GM18870 (cell line): ENCODE data around the gene CLNK.

Source experiments
- ATAC-seq: cut with Tn5 transposase; IDR thresholded peaks from one replicate; pipeline ENCODE4 v1.9.1; 2021; ENCODE audit warnings: moderate library complexity; ENCODE audit not compliant: unreplicated experiment

CLNK gene

GRCh38 chr4:10613926-10614478, 70.6 kb downstream of the CLNK start:
- ATAC-seq, result no peak

GRCh38 chr4:10612476-10612875, 72.1 kb downstream of the CLNK start:
- ATAC-seq, result no peak

DNA sequence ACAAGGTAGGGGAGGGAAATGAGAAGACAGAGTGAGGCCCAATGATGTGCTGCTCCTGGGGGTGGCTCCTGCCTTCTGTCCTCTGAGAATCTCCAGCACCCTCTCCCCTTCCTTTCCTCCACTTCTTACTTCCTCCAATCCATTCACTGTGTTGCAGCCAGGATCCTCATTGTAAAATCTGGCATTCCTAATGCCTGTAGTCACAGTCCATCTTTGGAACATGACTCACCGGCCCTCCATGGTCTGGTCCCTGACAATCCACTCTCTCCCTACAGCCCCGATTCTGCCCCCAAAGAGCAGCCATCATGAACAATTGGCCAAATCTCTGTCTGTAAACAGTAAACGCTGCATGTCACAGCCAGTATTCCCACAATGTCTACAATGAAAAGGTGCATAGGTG, 72.9 kb downstream of the CLNK start:
- no peak for ATAC-seq

GRCh38 chr4:10608501-10609219, 75.9 kb downstream of the CLNK start:
- no peak for ATAC-seq

DNA sequence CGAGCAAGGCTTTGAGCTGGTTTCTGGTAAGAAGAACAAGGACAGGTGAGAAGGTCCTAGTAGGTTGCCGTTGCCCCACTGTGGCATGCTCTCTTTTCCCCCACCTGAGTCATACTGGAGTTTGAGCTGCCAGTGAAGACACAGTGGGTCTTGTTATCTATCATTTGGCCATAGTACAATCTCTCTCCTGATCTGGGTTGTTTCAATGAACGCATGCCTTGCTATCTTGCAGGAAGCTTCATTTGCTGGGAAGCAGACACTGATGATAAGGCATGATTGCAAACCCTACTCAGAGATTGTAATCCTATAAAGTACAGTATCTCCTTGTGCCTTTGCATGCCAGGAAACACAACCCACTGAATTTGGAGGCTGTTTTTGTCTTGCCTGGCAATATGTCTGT, 77.4 kb downstream of the CLNK start:
- ATAC-seq, result no peak

- ATAC-seq, result no peak
Measured at GRCh38 chr4:10606483-10607155, 77.9 kb downstream of the CLNK start.

DNA sequence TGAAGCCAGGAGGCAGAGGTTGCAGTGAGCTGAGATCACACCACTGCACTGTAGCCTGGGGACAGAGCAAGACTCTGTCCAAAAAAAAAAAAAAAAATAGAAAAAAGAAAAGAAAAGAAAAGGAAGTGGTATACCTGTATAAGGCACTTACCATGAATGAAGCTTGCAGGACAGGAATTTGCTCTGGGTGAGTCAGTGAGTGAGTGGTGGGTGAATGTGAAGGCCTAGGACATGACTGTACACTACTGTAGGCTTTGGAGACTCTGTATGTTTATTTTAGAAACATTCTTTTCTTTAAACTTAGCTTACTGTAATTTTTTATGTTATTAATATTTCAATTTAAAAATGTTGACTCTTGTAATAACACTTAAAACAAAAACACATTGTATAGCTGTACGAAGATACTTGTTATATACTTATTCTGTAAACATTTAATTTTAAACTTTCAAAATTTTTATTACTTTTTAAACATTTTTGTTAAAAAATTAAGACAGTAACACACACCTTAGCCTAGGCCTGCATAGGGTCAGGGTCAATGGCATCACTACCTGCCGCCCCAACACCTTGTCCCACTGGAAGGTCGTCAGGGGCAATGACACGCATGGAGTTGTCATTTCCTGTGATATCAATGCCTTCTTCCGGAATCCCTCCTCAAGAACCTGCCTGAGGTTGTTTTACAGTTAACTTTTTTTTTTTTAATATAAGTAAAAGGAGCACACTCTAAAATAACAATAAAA, 78.7 kb downstream of the CLNK start:
- ATAC-seq, result no peak

- no peak for ATAC-seq
Measured at GRCh38 chr4:10605031-10605430, 79.5 kb downstream of the CLNK start.

DNA sequence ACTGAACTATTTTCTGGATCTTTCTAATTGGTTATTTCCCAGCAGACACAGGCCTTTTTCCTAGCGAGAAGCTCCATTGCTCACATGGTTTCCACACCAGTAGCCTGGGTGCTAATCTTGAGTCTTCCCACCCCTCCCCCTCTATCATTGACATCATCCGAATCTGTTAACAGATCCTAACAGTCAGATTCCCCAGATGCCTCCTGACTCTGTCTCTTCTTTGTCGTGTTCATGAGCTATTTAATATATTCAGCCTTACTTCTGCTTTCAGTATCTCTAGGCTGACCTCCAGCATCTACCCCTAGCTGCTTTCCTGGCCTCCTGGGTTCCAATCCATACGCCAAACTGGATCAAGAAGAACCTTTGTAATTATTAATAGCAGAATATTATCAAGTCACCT, 85.0 kb downstream of the CLNK start:
- no peak for ATAC-seq

DNA sequence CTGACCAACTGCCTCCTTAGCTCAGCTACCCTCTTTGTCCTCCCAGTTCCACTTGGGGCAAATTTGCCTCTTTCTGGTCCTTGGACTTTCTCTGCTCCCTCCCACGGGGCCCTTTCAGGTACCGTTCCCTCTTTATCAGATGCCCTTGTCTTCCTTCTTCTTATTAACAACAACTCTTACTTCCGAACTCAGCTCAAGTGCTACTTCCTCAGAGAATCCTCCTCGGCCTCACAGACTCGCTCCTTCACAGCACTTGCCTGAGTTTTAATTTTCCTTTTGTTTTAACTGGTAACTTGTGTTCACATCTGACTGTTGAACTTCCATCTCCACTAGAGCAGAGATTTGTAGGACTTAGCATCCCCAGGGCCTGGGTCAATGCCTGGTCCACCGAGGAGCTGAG, 85.7 kb downstream of the CLNK start:
- ATAC-seq, result no peak

GRCh38 chr4:10596586-10597290, 87.8 kb downstream of the CLNK start:
- ATAC-seq, result no peak

GRCh38 chr4:10593130-10593529, 91.4 kb downstream of the CLNK start:
- ATAC-seq, result no peak

GRCh38 chr4:10590896-10591295, 93.7 kb downstream of the CLNK start:
- ATAC-seq, result no peak

DNA sequence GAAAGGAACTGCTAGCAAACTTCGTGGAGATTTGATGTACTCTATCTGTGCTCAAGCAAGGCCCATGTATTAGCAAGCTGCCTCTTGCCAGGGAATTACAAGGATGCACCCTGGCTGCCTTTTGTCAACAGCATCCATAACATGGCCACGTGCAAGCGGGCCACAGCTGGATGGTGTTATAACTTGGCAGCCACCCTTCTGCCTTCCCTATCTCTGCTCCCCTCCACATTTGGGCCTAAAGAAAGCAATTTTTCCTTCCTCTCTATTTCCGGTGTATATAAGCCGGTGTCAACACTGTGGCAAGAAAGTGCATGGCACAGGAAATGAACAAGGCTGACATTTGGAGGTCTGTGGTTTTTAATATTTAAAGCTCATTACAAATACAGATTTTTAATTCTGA, 94.8 kb downstream of the CLNK start:
- no peak for ATAC-seq

- ATAC-seq, result no peak
Measured at GRCh38 chr4:10589321-10589720, 95.2 kb downstream of the CLNK start.

DNA sequence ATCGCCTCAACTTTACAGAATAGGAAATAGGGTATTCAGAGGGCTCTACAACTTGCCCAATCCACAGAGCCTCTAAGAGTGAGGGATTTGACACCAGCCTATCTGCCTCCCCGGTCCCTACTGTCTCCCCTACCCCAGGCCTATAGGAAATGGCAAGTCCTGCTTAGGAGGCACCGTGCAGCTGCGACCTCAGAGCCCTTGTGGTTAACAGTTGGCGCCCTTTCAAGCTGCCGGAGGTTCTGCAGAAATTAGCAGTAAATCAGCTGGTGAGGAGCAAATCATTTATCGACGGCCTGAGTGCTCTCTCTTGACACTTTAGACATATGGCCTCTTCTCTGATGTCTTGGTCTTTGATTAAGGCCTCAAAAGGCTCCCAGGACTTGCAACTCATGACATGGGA, 96.9 kb downstream of the CLNK start:
- no peak for ATAC-seq

DNA sequence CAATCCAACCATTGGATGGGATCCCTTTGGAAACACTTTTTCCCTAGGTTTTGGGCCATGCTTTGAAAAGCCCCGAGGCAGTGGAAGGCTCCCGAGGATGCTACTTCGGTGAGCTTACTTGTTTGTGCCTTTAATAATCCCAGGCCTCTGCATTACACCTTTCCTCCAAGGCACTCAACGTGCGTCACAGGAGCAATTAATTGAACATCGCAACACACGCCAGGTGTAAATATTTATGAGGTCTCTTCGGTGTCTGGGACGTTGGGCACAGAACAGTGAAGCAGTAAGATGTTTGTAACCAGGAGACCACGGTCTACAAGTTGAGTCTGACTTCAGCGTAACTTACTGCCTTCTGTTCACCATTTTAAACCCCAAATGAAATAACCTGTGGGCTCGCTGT, 97.3 kb downstream of the CLNK start:
- no peak for ATAC-seq

GRCh38 chr4:10584042-10584441, 100.5 kb downstream of the CLNK start:
- ATAC-seq, result peak; percentile 73

DNA sequence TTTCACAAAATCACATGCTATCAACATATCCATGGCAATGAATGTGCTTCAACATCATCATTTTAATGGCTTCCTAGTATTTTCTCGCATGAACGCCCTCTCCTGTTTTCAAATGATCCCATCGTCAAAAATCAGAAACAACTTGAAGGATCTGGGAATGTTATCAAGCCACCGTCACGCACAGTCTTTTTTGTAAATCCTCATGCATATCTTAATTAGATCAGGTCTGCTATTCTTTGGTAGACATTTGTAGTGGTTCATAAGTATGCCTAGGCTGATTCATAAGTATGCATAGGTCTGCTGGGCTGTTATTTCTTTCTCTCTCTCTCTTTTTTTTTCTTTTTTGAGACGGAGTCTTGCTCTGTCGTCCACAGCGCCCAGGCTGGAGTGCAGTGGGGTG, 101.6 kb downstream of the CLNK start:
- no peak for ATAC-seq

DNA sequence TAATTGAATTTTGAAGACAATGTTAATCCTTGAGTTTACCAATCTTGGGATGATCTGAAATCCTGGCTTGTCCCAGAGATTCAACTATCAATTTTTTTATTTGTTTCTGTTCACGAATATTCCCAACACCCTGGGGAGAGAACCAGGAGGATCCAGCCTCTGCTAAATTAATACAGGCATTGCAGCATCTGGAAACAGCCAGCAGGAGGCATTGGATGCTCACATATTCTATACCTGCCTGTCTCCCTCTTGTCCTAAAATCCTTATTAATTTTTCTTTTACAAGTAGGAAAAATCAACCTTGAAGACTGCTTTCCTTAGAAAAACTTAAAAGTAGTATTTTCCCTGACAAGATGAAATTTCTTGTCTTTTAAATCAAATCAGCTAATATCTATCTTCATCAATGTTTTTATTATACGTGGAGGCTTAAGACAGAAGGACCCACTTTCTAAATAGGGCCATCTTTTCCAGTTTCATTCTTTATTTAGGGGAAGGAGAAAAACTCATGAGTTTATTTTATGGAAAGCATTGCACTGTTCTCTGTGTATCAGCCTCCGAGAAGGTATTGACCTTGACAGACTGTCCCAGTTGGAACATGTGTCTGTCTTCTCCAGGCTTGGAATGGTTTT, 102.4 kb downstream of the CLNK start:
- ATAC-seq, result no peak

- ATAC-seq, result no peak
Measured at GRCh38 chr4:10581022-10581421, 103.5 kb downstream of the CLNK start.
